GM12891 (cell line): ENCODE data around the gene VPS13D.

Experiments used
- DNase-seq: peaks from one replicate; pipeline ENCODE4 v3.0.0; 2011; ENCODE audit warnings: low spot score; ENCODE audit not compliant: insufficient read length
- FAIRE-seq: peaks from 2 replicates; lab custom pipeline; 2011; peaks lifted over from hg19 to GRCh38; lab: Jason Lieb, UNC
- PAX5 ChIP-seq: IDR thresholded peaks from 2 replicates; pipeline ENCODE4 v1.6.1; 2011; ENCODE audit warnings: low read length, moderate library complexity, mild to moderate bottlenecking; ENCODE audit not compliant: insufficient read depth, severe bottlenecking
- POLR2A ChIP-seq: IDR thresholded peaks from 2 replicates; pipeline ENCODE4 v1.6.1; 2011; ENCODE audit warnings: low read depth, low read length, control low read depth
- POLR2AphosphoS5 ChIP-seq: IDR thresholded peaks from 2 replicates; pipeline ENCODE4 v1.6.1; 2011; ENCODE audit warnings: low read depth, low read length, control low read depth
- POU2F2 ChIP-seq: IDR thresholded peaks from 2 replicates; pipeline ENCODE4 v1.6.1; 2011; ENCODE audit warnings: low read depth, mild to moderate bottlenecking, control low read depth, low read length, moderate library complexity
- SPI1 ChIP-seq: IDR thresholded peaks from 2 replicates; pipeline ENCODE4 v1.6.1; 2011; ENCODE audit warnings: low read depth, low read length, control low read depth
- TAF1 ChIP-seq: IDR thresholded peaks from 2 replicates; pipeline ENCODE4 v1.6.1; 2011; ENCODE audit warnings: low read depth, low read length, control low read depth

The VPS13D gene

GRCh38 chr1:12342401-12343003, 112.7 kb downstream of the VPS13D start:
- DNase-seq (no peak), FAIRE-seq (no peak)
- no peak for TF ChIP-seq POLR2A
- TF ChIP-seq SPI1: no peak
- TF ChIP-seq PAX5: no peak
- no peak for TF ChIP-seq POLR2AphosphoS5
- TF ChIP-seq TAF1: no peak
- no peak for TF ChIP-seq POU2F2

GRCh38 chr1:12343823-12344487, 114.1 kb downstream of the VPS13D start:
- peak; percentile 74 for TF ChIP-seq SPI1
- TF ChIP-seq TAF1: no peak
- FAIRE-seq (no peak), DNase-seq (no peak)

GRCh38 chr1:12344596-12345349, 114.9 kb downstream of the VPS13D start:
- TF ChIP-seq SPI1 (0 out of 2 replicates have a peak, but pooled peaks have one; percentile 28), TAF1 (no peak)
- no peak for DNase-seq
- peak; percentile 87 for FAIRE-seq

GRCh38 chr1:12345350-12346217, 115.8 kb downstream of the VPS13D start:
- FAIRE-seq (no peak), DNase-seq (no peak)
- no peak for TF ChIP-seq POLR2AphosphoS5
- TF ChIP-seq TAF1: no peak
- no peak for TF ChIP-seq POU2F2
- TF ChIP-seq PAX5: no peak
- no peak for TF ChIP-seq POLR2A
- no peak for TF ChIP-seq SPI1

DNA sequence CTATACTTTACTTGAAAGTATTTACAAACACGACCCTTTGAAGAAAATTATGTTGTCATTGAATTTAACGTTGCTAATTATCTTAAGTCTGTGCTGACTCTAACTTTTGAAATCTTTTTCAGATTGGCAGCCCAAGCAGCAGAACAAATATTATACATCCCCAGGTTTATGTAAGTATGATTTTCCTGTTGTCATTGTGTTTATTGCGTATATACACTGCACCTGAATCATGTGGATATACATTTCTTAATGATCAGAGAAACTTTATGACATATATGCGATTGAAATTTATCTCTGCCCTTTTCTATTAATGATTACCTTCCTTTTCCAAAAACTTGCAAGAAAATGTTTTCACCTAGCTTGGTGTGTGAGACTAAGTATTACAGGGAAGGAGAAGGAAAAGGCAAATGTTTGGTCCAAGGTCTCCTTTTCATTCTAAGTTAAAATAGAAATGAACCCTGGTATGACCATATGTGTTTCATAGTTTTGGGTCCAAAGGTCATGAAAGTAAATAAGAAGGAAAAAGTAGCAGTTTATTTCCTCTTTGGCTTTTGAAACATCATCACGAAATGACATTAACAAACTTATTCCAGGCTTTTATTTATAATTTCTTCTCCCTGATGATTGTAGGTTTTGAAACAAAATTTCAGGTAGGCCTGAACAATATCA, 116.8 kb downstream of the VPS13D start:
- no peak for DNase-seq
- peak; percentile 55 for FAIRE-seq
- TF ChIP-seq TAF1 (no peak), POLR2A (no peak), SPI1 (no peak), POU2F2 (no peak), POLR2AphosphoS5 (no peak), PAX5 (no peak)

DNA sequence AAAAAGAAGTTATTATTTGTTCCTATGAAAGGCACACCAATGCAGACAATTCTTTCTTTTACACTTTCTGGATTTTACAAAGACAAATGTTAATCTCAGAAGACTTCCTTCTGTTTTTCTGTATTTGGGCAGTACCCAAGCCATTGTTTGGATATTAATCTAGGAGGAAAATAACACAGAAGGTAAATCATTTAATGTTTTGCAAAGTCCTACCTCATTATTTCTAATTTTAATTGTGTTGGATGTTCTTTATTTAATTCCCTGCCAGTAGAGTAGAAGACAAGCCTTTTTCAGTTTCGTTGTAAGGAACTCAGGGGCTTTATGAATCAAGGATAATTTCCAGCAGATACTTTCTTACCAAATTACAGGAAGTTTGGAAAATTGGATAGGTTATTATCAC, 118.3 kb downstream of the VPS13D start:
- TF ChIP-seq POLR2A (no peak), TAF1 (no peak), POU2F2 (no peak), PAX5 (no peak), POLR2AphosphoS5 (no peak)
- no peak for DNase-seq
- no peak for FAIRE-seq

- DNase-seq (no peak), FAIRE-seq (no peak)
- TF ChIP-seq SPI1: no peak
- TF ChIP-seq TAF1: no peak
- no peak for TF ChIP-seq POLR2A
- TF ChIP-seq PAX5: no peak
- TF ChIP-seq POU2F2: no peak
- TF ChIP-seq POLR2AphosphoS5: no peak
These were observed 124.2 kb downstream of the VPS13D start for GRCh38 chr1:12353981-12354380.

DNA sequence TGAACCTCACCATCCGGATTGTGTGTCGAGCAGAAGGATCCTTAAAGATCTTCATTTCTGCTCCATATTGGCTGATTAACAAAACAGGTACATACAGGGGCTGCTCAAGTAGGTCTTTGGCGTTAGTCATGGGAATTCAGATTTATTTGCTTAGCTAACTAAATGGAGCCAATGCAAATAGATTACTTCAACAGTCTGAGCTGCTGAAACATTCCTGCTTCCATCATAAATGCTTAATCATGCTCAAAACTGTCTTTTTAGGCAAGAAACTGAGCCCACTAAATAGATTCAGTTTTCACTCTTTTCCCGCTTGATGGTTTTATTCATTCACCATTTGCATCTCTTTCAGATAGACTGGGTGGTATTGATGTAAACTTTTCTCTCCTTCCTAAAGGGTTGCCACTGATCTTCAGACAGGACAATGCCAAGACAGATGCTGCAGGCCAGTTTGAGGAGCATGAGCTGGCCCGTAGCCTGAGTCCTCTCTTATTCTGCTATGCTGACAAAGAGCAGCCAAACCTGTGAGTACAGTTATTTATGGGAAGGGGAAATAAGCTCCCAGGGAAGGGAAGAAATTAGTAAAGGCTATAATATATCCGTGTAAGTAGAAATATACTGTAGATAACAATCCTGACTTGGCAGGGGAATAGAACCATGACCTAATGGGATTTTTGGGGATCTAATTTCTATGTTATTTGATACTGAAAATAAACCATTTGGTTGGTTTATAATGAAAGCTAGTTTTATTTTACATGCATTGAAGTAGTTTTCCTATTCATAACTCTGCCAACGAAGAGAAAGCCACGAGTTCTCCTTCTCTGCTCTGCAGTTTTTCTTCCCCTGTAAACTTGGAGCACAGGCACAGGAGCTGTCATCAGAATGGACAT, 126.4 kb downstream of the VPS13D start:
- FAIRE-seq (no peak), DNase-seq (no peak)
- TF ChIP-seq POLR2AphosphoS5 (no peak), SPI1 (no peak), TAF1 (no peak), POU2F2 (no peak), PAX5 (no peak), POLR2A (no peak)

DNA sequence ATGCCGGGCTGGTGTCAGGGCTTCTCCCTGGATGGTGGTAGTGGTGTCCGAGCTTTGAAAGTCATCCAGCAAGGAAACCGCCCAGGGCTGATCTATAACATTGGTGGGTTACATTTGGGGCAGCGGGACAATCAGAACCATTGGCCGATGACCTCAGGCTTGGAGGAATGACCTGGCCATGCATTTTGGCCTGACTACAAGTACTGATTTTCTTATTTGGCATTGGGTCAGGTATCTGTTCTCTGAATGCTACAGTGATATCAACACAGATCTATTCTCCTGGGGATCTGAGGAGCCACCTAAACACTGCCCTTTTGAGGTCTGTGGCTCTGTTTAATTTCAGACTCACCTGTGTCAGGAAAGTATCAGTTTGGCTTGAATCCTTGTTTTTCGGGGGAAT, 128.7 kb downstream of the VPS13D start:
- no peak for TF ChIP-seq POLR2A
- no peak for TF ChIP-seq POLR2AphosphoS5
- TF ChIP-seq SPI1: no peak
- no peak for TF ChIP-seq PAX5
- TF ChIP-seq TAF1: no peak
- TF ChIP-seq POU2F2: no peak
- DNase-seq: no peak
- no peak for FAIRE-seq
